ENCODE data around the gene TCEAL7.
"Not testable (repeated sequence)": the region's sequence is repeated elsewhere in the genome, so short reads cannot be mapped to it uniquely, and the experiment has no call there.

TCEAL7 gene, protein sequence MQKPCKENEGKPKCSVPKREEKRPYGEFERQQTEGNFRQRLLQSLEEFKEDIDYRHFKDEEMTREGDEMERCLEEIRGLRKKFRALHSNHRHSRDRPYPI

GRCh38 chrX:103329991-103330390, at the start of gene TCEAL7:
Gene TCEAL7 (plus strand): TSS chrX:103330239. CDS start chrX:103331404, 1,165 bp downstream.
- DNase-seq (ENCODE audit: low read depth in 2 of 2), result no peak

DNA sequence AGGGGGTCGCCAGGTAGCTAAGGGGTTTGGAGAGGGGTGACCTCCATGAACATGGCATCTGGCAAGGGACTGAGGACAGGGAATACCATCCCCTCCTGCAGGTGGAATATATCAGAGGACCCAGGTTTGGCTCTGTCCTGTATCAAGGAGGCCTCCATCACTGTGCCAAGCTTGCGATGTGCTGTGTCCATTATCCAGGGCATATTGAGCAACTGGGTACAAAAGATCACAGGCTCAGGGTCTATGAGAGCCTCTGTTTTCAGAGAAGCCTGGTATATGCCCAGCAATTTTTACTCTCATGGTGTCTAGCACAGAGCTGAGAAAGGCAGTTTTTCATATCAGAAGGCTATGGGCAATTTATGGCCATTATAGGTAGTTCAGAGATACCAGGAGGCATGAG, 36.9 kb upstream of the TCEAL7 start:
- no peak for DNase-seq (ENCODE audit: low read depth in 2 of 2)

DNA sequence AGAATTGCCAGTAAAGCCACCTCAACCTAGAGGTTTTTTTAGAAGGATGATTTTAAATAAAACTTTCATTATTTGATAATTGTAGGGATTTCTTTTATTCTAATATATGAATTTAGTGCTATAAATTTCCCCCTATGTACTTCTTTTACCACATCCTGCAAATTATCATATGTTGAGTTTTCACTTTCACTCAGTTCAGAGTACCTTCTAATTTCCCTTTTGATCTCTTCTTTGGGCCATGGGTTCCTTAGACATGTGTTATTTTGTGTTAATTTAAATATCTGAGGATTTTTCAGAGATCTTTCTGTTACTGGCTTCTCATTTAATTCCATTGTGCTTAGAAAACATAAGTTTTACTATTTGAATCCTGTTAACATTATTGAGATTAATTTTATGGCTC, 25.3 kb upstream of the TCEAL7 start:
- DNase-seq (ENCODE audit: low read depth in 2 of 2), result no peak

GRCh38 chrX:103305666-103306065, 24.4 kb upstream of the TCEAL7 start:
- DNase-seq (ENCODE audit: low read depth in 2 of 2), result not testable (repeated sequence)

- no peak for DNase-seq (ENCODE audit: low read depth in 2 of 2)
Measured at GRCh38 chrX:103309860-103310554, 20.0 kb upstream of the TCEAL7 start.

DNA sequence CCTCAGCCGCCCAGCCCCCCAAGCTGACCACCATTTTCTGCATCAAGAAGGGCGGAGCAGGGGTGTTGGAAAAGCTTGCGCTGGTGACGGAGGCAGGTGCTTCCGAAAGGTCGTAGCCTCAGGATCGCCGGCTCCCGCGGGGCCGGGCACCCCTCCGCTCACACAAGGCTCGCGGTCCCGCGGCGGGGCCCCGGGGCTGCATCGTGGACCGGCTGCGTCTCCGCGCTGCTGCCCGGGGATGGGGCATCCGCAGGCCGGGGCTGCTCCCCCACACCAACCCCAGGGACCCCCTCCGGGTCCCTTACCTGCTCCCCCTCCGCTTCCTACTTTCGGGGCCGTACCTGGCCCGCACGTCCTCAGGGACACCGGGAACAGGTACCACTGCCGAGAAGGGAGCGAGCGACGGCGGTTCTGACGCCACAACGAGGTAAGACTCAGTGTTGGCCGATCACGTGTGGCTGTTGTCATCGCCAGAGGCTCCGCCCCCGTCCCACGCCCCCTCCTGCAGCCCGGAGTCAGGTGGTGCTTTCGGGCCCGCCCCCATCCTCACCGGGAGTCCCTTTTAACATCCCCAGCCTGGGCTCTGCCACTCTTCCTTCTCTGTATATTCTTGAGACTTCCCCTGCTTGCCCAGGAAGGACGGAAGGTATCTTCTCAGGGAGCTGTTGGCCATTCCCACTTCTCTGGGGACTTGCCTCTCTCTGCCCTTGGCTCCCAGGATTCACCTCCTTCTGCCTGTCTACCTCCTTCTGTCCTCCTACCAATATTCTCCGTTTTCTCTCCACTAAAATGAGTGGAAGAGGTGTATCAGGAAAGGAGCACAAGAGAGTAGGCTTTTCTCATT, 19.3 kb upstream of the TCEAL7 start, which contains the start of gene BEX2:
Gene BEX2 (minus strand): TSS at position 436 of the 844 bp plus-strand sequence. CDS start 1,014 bp downstream, outside the sequence.
- DNase-seq (ENCODE audit: low read depth in 2 of 2), result peak; percentile 47 to 69

DNA sequence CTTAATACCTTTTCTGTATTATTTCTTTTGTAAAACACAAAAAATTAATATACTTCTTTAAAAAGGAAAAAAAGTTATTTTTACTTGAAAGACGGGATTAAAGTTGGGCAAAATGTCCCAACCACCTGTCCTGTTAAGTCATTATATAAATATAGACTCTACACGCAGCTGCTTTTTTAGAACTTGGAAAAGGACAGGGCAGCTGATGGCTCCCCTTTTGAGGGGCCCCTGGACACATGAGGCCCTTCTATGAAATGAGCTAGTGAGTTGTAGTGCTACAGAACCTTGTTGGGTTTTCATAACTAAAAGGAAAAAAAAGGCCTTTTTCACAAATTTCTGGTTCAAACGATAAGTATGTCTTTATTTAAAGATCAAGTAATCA, 18.6 kb upstream of the TCEAL7 start:
- no peak for DNase-seq (ENCODE audit: low read depth in 2 of 2)

DNA sequence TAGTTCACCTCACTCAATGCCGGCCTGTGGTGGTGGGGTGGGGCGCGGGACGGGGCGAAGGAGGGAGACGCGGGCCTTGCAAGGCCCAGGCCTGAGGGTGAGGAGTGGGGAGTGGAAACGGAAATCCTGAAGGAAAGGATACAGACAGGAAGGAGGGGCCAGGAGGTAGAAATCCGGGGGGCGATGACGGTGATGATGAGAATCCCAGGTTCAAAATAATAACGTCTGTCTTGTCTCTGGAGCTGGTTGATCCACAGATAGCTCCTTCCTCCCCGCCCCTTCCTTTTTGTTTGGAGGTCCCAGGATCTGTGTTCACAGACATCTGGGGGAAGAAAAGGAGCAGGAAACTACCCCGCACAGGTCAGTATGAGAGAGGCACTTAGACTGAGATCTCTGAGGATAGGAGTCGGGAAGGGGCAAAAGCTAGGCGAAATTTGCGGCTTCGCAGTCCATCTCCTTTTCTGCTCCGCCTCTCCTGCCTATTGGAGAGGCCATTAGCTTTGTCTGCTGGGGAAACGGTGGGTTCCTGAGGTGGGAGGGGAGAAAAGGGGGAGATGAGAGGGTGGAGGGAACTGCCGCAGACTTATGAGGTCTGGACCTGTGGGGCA, 746 bp downstream of the TCEAL7 start:
- DNase-seq (ENCODE audit: low read depth in 2 of 2), result no peak

DNA sequence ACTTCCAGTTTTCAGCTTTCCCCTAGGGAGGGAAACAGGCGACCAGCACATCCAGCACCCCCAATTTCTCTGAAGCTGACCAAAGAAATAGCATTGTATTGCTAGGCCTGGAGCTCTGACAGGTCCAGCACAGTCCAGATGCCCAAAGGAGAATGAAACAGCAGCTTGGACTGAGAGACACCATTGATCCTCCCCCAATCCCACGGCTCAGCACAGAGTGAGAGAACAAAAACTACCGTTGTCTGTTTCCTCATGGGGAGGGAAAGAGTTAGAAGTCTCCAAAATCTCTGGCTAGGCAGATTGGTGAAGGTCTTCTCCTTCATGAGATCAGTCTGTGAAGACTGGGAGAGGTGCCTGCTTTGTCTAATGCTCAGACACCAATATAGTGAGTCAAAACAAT, 8.6 kb downstream of the TCEAL7 start:
- no peak for DNase-seq (ENCODE audit: low read depth in 2 of 2)

DNA sequence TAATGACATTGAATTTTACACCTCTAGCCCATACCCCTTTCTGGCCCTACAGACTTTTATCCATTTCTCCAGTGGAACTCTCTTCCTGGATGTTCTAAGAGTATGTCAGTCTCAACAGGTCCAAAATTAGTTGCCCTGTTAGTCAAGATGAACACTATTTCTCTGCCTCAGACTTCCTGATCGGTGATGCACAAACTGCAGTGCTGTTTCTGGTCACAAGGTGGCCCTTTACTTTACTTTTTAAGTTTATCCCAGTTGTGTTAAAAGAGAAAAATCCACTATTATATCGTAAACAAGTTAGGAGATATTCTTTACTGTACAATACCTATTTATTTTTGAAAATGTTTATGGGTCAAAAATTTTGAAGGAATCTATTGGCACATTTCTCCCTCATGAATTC, 13.1 kb downstream of the TCEAL7 start:
- no peak for DNase-seq (ENCODE audit: low read depth in 2 of 2)

GRCh38 chrX:103344606-103345005, 14.6 kb downstream of the TCEAL7 start:
- no peak for DNase-seq (ENCODE audit: low read depth in 2 of 2)

GRCh38 chrX:103347682-103348397, 17.8 kb downstream of the TCEAL7 start:
- DNase-seq (ENCODE audit: low read depth in 2 of 2), result no peak

- no peak for DNase-seq (ENCODE audit: low read depth in 2 of 2)
Measured at GRCh38 chrX:103356130-103356798, 26.2 kb downstream of the TCEAL7 start, which contains the start of gene TCEAL9. Gene TCEAL9 (plus strand): TSS chrX:103356506. CDS start chrX:103357685, 1,179 bp downstream.

- no peak for DNase-seq (ENCODE audit: low read depth in 2 of 2)
Measured at GRCh38 chrX:103356858-103357257, 26.8 kb downstream of the TCEAL7 start.

- DNase-seq (ENCODE audit: low read depth in 2 of 2), result no peak
Measured at GRCh38 chrX:103357871-103358270, 27.8 kb downstream of the TCEAL7 start.

- not testable (repeated sequence) for DNase-seq (ENCODE audit: low read depth in 2 of 2)
Measured at GRCh38 chrX:103359605-103360004, 29.6 kb downstream of the TCEAL7 start.

GRCh38 chrX:103360092-103360491, 30.1 kb downstream of the TCEAL7 start:
- no peak for DNase-seq (ENCODE audit: low read depth in 2 of 2)

GRCh38 chrX:103360916-103361315, 30.9 kb downstream of the TCEAL7 start:
- DNase-seq (ENCODE audit: low read depth in 2 of 2), result no peak

DNA sequence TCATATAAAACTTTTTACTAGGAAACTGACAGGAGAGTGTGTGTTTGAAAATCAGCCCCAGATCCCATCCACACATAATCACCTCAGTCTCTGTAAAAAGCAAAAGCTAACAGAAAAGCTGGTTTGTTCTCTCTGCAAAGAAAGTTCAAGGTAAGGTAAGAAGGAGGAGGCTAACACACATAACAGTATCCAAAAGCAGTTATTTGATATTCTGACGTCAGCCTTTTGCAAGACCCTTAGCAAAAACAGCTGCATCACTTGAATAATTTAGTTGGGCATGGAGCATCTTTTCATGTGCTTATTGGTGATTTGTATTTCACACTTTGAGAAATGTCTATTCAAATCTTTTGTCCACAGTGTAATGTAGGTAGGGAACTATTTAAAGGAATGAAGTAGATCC, 31.8 kb downstream of the TCEAL7 start:
- no peak for DNase-seq (ENCODE audit: low read depth in 2 of 2)

DNA sequence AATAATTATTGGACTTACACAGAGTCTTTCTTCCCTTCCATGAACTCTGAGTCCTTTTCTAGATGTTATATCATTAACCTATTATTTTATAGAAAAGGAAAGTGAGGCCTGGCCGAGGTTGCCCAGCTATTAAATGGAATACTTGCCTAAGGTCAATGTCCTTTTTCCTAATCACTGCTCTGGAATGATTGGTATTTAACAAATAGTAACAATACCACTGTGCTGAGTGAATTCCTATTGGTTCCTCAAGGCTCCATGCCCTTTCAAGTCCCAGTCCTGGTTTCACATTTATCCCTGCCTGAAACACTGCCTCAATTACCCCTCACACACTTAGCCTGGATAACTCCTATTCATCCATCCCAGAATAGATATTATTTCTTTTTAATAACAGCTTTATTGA, 32.4 kb downstream of the TCEAL7 start:
- DNase-seq (ENCODE audit: low read depth in 2 of 2), result no peak

DNA sequence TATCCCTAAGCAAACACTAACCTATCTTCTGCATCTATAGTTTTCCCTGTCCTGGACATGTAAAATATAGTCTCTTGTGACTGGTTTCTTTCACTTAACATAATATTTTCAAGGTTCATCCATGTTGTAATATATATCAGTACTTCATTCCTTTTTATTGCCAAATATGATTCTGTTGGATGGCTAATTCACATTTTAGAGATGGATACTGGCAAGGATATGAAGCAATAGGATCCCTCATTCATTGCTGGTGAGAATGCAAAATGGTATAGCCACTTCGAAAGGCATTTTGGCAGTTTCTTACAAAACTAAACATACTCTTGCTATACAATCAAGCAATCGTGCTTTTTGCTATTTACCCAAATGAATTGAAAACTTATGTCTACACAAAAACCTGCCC, 33.0 kb downstream of the TCEAL7 start:
- DNase-seq (ENCODE audit: low read depth in 2 of 2), result no peak

Data from stimulated activated CD8-positive, alpha-beta memory T cell treated with anti-CD3 and anti-CD28 coated beads, Interleukin-2, amount 100 ng/mL, for 1 hour (primary cell).